K562 (cell line): Measurements from ENCODE around the gene C1orf56. TPM values are rescaled to one million over a fixed set of nuclear protein-coding genes. Genes with fewer than 3 reads are reported as not detected.

Experiments used
- ASH1L ChIP-seq: fragments of 450-650 bp; IDR thresholded peaks from 2 replicates; pipeline ENCODE4 v1.6.1; 2018; ENCODE audit warnings: borderline replicate concordance, mild to moderate bottlenecking, low read depth; ENCODE audit not compliant: partially characterized antibody
- ELF4 ChIP-seq: fragments of 450-650 bp; formaldehyde crosslinking; IDR thresholded peaks from 2 replicates; pipeline ENCODE4 v1.4.0; 2022; ENCODE audit warnings: missing genetic modification characterization
- NUFIP1 ChIP-seq: fragments of 450-650 bp; IDR thresholded peaks from 2 replicates; pipeline ENCODE4 v1.6.1; 2018; ENCODE audit not compliant: partially characterized antibody
- THRAP3 ChIP-seq: fragments of 450-650 bp; IDR thresholded peaks from 2 replicates; pipeline ENCODE4 v1.6.1; 2016; ENCODE audit warnings: mild to moderate bottlenecking, inconsistent platforms, borderline replicate concordance
- ZC3H8 ChIP-seq: fragments of 450-650 bp; IDR thresholded peaks from 2 replicates; pipeline ENCODE4 v1.6.1; 2017
- polyA plus RNA-seq, 8 experiments: library from polyadenylated mRNA; depleted of rRNA in 4 of 8; stranded (reverse) in 5 of 8; unstranded in 3 of 8; fragments of >200 nt; fragmentation: Nextera tagmentation in 2 of 8; fragmentation: Illumina TruSeq in 1 of 8; extraction: Ambion mirVana in 2 of 8; extraction: Trizol in 1 of 8; gene quantifications; 2 replicates each; pipeline versions ENCODE4 v1.2.1 to v1.2.3, GENCODE V29; 2011 to 2014; ENCODE audit warnings: inconsistent platforms in 1 of 8, missing spikeins in 1 of 8
- total RNA-seq, 7 experiments: library from RNA; depleted of rRNA in 6 of 7; stranded (reverse); fragments of >200 nt in 6 of 7; fragmentation: Illumina TruSeq in 2 of 7; extraction: Trizol in 2 of 7; gene quantifications; 2 replicates each; pipeline versions ENCODE4 v1.2.1 to v1.2.3, GENCODE V29; 2011 to 2021; ENCODE audit warnings: low replicate concordance in 1 of 7
- TF ChIP-seq, protein P1 (sequence below): fragments of 250-450 bp; sonication (Bioruptor Pico); IDR thresholded peaks from 2 replicates; pipeline ENCODE4 v1.4.0; 2020
- TF ChIP-seq, protein P2 (sequence below): fragments of 450-650 bp; IDR thresholded peaks from one replicate; pipeline ENCODE4 v1.6.1; 2018; ENCODE audit warnings: mild to moderate bottlenecking, moderate library complexity; ENCODE audit not compliant: partially characterized antibody
- TF ChIP-seq, protein P3 (sequence below): fragments of 450-650 bp; IDR thresholded peaks from 2 replicates; pipeline ENCODE4 v1.6.1; 2016; ENCODE audit warnings: mild to moderate bottlenecking
- TF ChIP-seq, protein P4 (sequence below): fragments of 450-650 bp; IDR thresholded peaks from 2 replicates; pipeline ENCODE4 v1.7.0; 2016; ENCODE audit warnings: borderline replicate concordance
- TF ChIP-seq, protein P5 (sequence below): fragments of 450-650 bp; formaldehyde crosslinking; conservative IDR thresholded peaks from 2 replicates; pipeline ENCODE4 v1.4.0; 2022; ENCODE audit warnings: mild to moderate bottlenecking, missing genetic modification characterization
- TF ChIP-seq, protein P6 (sequence below): fragments of 200-800 bp; sonication (Bioruptor generic); IDR thresholded peaks from 2 replicates; pipeline ENCODE4 v1.6.1; 2017; ENCODE audit warnings: missing genetic modification characterization, missing compliant biosample characterization

Gene C1orf56
- total and polyA plus RNA-seq, 9 of the 15 experiments (the other 6 are each of a cell fraction or from before 2014, with no cell fraction given): 0.18 to 15.7 (median 1.1) TPM

DNA sequence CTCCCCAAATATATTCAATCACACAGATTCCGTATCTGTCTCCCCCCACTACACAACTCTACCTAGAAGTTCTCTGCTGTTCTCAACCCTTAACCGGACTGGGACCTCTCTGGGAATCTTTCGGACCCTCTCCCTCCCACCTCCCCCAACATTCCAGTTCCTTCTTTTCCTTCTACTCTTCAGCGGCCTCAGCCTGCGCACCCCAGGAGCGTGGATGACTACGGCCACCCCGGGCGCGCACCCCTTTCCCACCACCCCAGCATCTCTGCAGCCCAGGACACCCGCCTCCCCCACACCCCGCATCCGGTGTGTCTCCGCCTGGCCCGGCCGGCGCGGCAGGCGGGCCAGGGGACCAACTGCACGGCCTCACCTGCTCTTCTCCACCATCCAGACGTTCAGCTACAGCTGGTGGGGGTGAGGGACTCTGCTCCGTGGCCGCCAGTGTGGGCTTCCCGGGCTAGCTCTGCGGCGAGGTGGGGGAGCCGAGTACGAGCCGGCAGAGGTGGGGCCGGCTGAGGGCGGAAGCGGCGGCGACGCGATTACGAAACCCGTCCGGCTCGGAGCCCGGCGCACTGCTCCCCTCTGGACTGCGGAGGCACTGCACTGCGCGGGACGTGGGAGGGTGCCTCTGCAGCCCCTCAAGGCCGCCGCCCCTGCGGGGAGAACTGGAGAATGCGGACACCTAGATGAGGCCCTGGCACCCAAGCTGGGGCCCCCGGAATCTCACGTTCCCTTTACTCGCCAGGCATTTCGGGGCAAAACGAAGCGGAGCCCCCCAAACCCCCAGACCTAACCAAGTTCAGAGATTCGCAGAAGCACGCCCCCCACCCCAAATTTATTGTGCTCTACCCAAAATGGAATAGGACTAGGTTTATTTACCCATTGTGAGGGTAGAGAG lies 11.8 kb downstream of the C1orf56 start, which contains the start of gene CDC42SE1 (continued):
- TF ChIP-seq, protein P1, sequence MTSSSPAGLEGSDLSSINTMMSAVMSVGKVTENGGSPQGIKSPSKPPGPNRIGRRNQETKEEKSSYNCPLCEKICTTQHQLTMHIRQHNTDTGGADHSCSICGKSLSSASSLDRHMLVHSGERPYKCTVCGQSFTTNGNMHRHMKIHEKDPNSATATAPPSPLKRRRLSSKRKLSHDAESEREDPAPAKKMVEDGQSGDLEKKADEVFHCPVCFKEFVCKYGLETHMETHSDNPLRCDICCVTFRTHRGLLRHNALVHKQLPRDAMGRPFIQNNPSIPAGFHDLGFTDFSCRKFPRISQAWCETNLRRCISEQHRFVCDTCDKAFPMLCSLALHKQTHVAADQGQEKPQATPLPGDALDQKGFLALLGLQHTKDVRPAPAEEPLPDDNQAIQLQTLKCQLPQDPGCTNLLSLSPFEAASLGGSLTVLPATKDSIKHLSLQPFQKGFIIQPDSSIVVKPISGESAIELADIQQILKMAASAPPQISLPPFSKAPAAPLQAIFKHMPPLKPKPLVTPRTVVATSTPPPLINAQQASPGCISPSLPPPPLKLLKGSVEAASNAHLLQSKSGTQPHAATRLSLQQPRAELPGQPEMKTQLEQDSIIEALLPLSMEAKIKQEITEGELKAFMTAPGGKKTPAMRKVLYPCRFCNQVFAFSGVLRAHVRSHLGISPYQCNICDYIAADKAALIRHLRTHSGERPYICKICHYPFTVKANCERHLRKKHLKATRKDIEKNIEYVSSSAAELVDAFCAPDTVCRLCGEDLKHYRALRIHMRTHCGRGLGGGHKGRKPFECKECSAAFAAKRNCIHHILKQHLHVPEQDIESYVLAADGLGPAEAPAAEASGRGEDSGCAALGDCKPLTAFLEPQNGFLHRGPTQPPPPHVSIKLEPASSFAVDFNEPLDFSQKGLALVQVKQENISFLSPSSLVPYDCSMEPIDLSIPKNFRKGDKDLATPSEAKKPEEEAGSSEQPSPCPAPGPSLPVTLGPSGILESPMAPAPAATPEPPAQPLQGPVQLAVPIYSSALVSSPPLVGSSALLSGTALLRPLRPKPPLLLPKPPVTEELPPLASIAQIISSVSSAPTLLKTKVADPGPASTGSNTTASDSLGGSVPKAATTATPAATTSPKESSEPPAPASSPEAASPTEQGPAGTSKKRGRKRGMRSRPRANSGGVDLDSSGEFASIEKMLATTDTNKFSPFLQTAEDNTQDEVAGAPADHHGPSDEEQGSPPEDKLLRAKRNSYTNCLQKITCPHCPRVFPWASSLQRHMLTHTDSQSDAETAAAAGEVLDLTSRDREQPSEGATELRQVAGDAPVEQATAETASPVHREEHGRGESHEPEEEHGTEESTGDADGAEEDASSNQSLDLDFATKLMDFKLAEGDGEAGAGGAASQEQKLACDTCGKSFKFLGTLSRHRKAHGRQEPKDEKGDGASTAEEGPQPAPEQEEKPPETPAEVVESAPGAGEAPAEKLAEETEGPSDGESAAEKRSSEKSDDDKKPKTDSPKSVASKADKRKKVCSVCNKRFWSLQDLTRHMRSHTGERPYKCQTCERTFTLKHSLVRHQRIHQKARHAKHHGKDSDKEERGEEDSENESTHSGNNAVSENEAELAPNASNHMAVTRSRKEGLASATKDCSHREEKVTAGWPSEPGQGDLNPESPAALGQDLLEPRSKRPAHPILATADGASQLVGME (CRISPR knock-in tag): peak; percentile 89
- TF ChIP-seq, protein P2, sequence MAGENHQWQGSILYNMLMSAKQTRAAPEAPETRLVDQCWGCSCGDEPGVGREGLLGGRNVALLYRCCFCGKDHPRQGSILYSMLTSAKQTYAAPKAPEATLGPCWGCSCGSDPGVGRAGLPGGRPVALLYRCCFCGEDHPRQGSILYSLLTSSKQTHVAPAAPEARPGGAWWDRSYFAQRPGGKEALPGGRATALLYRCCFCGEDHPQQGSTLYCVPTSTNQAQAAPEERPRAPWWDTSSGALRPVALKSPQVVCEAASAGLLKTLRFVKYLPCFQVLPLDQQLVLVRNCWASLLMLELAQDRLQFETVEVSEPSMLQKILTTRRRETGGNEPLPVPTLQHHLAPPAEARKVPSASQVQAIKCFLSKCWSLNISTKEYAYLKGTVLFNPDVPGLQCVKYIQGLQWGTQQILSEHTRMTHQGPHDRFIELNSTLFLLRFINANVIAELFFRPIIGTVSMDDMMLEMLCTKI: no peak
- TF ChIP-seq NUFIP1 (no peak), ZC3H8 (no peak), ELF4 (CRISPR knock-in tag) (0 out of 2 replicates have a peak, but pooled peaks have one; percentile 29), ASH1L (no peak), THRAP3 (no peak)
- TF ChIP-seq, protein P3, sequence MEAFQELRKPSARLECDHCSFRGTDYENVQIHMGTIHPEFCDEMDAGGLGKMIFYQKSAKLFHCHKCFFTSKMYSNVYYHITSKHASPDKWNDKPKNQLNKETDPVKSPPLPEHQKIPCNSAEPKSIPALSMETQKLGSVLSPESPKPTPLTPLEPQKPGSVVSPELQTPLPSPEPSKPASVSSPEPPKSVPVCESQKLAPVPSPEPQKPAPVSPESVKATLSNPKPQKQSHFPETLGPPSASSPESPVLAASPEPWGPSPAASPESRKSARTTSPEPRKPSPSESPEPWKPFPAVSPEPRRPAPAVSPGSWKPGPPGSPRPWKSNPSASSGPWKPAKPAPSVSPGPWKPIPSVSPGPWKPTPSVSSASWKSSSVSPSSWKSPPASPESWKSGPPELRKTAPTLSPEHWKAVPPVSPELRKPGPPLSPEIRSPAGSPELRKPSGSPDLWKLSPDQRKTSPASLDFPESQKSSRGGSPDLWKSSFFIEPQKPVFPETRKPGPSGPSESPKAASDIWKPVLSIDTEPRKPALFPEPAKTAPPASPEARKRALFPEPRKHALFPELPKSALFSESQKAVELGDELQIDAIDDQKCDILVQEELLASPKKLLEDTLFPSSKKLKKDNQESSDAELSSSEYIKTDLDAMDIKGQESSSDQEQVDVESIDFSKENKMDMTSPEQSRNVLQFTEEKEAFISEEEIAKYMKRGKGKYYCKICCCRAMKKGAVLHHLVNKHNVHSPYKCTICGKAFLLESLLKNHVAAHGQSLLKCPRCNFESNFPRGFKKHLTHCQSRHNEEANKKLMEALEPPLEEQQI: no peak
- TF ChIP-seq, protein P4, sequence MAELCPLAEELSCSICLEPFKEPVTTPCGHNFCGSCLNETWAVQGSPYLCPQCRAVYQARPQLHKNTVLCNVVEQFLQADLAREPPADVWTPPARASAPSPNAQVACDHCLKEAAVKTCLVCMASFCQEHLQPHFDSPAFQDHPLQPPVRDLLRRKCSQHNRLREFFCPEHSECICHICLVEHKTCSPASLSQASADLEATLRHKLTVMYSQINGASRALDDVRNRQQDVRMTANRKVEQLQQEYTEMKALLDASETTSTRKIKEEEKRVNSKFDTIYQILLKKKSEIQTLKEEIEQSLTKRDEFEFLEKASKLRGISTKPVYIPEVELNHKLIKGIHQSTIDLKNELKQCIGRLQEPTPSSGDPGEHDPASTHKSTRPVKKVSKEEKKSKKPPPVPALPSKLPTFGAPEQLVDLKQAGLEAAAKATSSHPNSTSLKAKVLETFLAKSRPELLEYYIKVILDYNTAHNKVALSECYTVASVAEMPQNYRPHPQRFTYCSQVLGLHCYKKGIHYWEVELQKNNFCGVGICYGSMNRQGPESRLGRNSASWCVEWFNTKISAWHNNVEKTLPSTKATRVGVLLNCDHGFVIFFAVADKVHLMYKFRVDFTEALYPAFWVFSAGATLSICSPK: no peak
- TF ChIP-seq, protein P5, sequence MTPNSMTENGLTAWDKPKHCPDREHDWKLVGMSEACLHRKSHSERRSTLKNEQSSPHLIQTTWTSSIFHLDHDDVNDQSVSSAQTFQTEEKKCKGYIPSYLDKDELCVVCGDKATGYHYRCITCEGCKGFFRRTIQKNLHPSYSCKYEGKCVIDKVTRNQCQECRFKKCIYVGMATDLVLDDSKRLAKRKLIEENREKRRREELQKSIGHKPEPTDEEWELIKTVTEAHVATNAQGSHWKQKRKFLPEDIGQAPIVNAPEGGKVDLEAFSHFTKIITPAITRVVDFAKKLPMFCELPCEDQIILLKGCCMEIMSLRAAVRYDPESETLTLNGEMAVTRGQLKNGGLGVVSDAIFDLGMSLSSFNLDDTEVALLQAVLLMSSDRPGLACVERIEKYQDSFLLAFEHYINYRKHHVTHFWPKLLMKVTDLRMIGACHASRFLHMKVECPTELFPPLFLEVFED: no peak
- TF ChIP-seq, protein P6, sequence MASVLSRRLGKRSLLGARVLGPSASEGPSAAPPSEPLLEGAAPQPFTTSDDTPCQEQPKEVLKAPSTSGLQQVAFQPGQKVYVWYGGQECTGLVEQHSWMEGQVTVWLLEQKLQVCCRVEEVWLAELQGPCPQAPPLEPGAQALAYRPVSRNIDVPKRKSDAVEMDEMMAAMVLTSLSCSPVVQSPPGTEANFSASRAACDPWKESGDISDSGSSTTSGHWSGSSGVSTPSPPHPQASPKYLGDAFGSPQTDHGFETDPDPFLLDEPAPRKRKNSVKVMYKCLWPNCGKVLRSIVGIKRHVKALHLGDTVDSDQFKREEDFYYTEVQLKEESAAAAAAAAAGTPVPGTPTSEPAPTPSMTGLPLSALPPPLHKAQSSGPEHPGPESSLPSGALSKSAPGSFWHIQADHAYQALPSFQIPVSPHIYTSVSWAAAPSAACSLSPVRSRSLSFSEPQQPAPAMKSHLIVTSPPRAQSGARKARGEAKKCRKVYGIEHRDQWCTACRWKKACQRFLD: peak; percentile 80; the same call in 1 of the 2 replicates
